MM.1S (cell line): Measurements from ENCODE around the gene BRD1.

ENCODE experiments used
- CTCF ChIP-seq: fragments of 300-600 bp; sonication (generic); IDR thresholded peaks from 2 replicates; pipeline ENCODE4 v1.5.1; 2016; ENCODE audit warnings: antibody characterized with exemption, low read length, mixed read lengths
- EZH2 ChIP-seq: fragments of 300-600 bp; sonication (generic); optimal IDR thresholded peaks from 2 replicates; pipeline ENCODE3; 2017; ENCODE audit warnings: low read depth, mild to moderate bottlenecking, antibody characterized with exemption, low read length, mixed read lengths

GRCh38 chr22:49848690-49849160 lies 21.1 kb upstream of the BRD1 start:
- TF ChIP-seq CTCF, result no peak
- no peak for TF ChIP-seq EZH2
